HFFc6 (cell line): ENCODE measurements around the gene SMIM13. TPM values are rescaled to one million over a fixed set of nuclear protein-coding genes. Genes with fewer than 3 reads are reported as not detected.

ENCODE experiments used
- DNase-seq: peaks from one replicate; pipeline ENCODE4 v3.0.0-alpha.2; 2018
- H3K27ac Mint-ChIP-seq: 2 replicates; pipeline ENCODE4 v1.8.0; 2020; ENCODE audit warnings: mild to moderate bottlenecking, mixed read lengths
- H3K27me3 Mint-ChIP-seq: 2 replicates; pipeline ENCODE4 v1.8.0; 2021; ENCODE audit warnings: mild to moderate bottlenecking, moderate library complexity, mixed read lengths; ENCODE audit not compliant: insufficient read depth
- H3K36me3 Mint-ChIP-seq: 2 replicates; pipeline ENCODE4 v1.8.0; 2021; ENCODE audit warnings: low read depth, mixed read lengths
- H3K4me1 Mint-ChIP-seq: 2 replicates; pipeline ENCODE4 v1.8.0; 2020; ENCODE audit warnings: low read depth, mixed read lengths
- H3K4me3 Mint-ChIP-seq: 2 replicates; pipeline ENCODE4 v1.8.0; 2020; ENCODE audit warnings: mild to moderate bottlenecking, moderate library complexity, mixed read lengths
- H3K9me3 Mint-ChIP-seq: 2 replicates; pipeline ENCODE4 v1.8.0; 2020; ENCODE audit warnings: mild to moderate bottlenecking, mixed read lengths
- total RNA-seq, 6 experiments: library from RNA; stranded (reverse); fragmentation: NEBNext Ultra II Directional; extraction: Animal tissue kit (Norgen Biotek cat#: 25700); gene quantifications; 2 replicates in 1 of 6; 3 replicates in 5 of 6; pipeline ENCODE4 v1.2.3, GENCODE V29; 2021
- TF ChIP-seq, protein P1 (sequence below): fragments of 200-600 bp; sonication (generic); IDR thresholded peaks from 2 replicates; pipeline ENCODE4 v1.5.0; 2021; ENCODE audit warnings: antibody characterized with exemption, mild to moderate bottlenecking

SMIM13 gene
- total RNA-seq, 6 experiments from 2014 or later, result 11.9 to 16.5 (median 13.3) TPM

DNA sequence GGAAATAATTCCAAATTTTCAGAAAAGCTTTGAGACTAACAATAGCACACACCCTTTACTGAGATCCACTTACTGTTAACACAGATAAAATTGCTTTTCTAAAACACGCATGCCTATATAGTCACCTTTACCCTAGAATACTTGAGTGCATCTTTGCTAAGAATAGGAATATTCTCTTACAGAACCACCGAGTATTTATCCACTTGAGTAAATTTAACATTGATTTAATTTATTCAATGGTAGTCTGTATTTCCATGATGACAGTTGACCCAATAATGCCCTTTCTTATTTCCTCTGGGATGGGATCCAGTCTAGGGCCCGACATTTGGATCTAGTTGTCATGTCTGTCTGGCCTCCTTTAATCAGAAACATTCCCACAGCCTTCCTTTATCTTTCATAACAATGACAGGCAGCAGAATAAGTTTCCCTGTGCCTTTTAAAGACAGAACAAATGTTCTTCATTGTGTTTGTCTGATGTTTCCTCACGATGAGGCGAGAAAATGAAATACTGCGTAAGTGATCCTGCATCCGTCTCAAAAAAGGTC is 74.5 kb downstream of the SMIM13 start:
- no peak overlapping the region for H3K27ac Mint-ChIP-seq
- no peak for DNase-seq
- H3K4me1 Mint-ChIP-seq, result peaks cover 17% of the 10 kb centered on the region
- H3K27me3 Mint-ChIP-seq, result no peaks in the 10 kb centered on the region; the same call in 1 of the 2 replicates
- H3K36me3 Mint-ChIP-seq, result no peaks in the 10 kb centered on the region
- TF ChIP-seq, protein P1, sequence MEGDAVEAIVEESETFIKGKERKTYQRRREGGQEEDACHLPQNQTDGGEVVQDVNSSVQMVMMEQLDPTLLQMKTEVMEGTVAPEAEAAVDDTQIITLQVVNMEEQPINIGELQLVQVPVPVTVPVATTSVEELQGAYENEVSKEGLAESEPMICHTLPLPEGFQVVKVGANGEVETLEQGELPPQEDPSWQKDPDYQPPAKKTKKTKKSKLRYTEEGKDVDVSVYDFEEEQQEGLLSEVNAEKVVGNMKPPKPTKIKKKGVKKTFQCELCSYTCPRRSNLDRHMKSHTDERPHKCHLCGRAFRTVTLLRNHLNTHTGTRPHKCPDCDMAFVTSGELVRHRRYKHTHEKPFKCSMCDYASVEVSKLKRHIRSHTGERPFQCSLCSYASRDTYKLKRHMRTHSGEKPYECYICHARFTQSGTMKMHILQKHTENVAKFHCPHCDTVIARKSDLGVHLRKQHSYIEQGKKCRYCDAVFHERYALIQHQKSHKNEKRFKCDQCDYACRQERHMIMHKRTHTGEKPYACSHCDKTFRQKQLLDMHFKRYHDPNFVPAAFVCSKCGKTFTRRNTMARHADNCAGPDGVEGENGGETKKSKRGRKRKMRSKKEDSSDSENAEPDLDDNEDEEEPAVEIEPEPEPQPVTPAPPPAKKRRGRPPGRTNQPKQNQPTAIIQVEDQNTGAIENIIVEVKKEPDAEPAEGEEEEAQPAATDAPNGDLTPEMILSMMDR, result no peak
- H3K4me3 Mint-ChIP-seq, result no peak overlapping the region
- H3K9me3 Mint-ChIP-seq, result no peaks in the 10 kb centered on the region

DNA sequence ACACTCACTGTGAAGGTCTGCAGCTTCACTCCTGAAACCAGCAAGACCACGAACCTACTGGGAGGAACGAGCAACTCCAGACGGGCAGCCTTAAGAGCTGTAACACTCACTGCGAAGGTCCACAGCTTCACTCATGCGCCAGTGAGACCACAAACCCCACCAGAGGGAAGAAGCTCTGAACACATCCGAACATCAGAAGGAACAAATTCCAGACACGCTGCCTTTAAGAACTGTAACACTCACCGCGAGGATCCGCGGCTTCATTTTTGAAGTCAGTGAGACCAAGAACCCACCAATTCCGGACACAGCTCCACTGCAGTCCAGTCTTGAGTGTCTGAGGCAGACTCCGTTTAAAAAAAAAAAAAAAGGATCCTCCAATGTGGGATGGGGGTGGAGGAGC is 78.3 kb downstream of the SMIM13 start:
- no peaks in the 10 kb centered on the region; the same call in 1 of the 2 replicates for H3K27me3 Mint-ChIP-seq
- no peak for DNase-seq
- no peaks in the 10 kb centered on the region for H3K36me3 Mint-ChIP-seq
- H3K4me3 Mint-ChIP-seq, result no peak overlapping the region
- H3K4me1 Mint-ChIP-seq, result peaks cover 17% of the 10 kb centered on the region
- no peaks in the 10 kb centered on the region for H3K9me3 Mint-ChIP-seq
- TF ChIP-seq, protein P1, result no peak
- no peak overlapping the region for H3K27ac Mint-ChIP-seq

DNA sequence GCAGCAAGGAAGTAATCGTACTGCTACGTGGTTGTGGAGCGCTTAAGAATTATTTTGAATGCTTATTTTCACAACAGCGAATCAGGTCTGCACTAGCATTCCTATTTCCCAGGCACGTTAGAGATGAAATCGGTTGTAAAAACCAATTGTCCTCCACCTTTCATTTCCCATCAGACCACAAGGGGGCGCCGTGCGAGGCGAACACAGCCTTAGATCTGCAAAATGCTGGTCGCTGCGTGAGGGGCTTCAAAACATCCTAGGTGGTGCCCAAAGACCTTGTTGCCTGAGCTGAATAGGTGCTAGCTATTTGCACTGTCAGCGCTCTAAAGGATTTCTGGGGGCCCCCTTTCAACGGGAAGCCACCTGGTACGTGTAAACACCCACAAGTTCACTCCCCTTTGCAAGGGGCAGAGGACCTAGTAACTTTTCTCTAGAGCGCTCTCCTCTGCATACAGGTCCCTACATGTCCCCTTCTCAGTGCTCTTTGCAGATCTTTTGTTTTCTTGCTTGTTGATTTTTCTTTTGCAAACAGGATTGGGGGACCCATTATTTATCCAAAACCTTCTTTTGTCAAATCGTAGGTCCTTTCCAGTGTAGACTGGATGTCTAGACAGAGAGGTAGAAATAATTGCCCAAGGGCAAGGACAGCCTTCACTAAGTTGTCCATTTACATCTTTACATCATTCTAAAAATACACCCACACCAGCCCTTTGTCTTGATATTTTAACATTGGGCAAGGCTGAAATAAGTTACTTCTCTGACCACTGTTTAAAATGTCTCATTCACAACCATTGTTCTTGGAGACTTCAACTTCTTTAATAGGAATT is 79.1 kb downstream of the SMIM13 start:
- Mint-ChIP-seq H3K27me3 (no peaks in the 10 kb centered on the region; the same call in 1 of the 2 replicates), H3K27ac (no peak overlapping the region), H3K4me1 (peaks cover 17% of the 10 kb centered on the region), H3K9me3 (no peaks in the 10 kb centered on the region), H3K36me3 (no peaks in the 10 kb centered on the region), H3K4me3 (no peak overlapping the region)
- TF ChIP-seq, protein P1, result peak; percentile 96
- no peak for DNase-seq

DNA sequence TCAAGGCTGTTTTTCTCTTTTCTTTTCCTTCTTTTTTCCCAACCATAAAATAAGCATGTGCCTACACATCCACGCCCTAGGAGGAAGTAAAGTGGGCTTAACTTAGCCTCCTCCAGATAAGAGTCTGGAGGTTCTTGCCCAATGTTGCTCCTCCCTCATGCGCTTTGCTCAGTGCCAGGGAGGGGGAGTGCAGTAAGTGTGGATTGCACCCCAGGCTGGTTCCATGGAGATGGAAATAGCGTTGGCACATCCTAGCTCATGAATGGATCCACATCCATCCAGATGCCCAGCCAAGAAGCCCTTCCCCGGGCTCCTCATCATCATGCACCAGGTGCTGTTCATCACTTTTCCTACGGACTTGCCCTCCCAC is 80.6 kb downstream of the SMIM13 start:
- Mint-ChIP-seq H3K27ac (no peak overlapping the region), H3K27me3 (no peaks in the 10 kb centered on the region), H3K4me3 (no peak overlapping the region), H3K9me3 (no peaks in the 10 kb centered on the region), H3K4me1 (peaks cover 12% of the 10 kb centered on the region), H3K36me3 (no peaks in the 10 kb centered on the region)
- no peak for DNase-seq
- TF ChIP-seq, protein P1, result no peak

DNA sequence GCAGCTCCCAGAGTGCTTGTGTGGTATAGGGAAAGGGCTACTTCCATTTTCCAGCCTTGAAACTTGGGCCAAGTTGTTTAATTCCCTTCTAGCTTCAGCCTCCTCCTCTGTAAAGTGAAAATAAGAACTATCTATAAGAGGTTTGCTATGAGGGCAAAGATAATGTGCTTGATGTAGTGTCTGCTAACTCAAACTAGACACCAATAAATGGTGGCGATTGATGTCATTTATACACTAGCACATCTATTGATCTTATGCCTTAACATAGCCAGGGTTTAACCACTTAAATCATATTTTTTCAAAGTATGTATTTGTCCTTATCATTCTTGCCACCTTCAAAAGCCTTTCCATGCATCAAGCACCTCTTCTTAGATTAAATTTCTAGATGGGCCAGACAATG is 83.6 kb downstream of the SMIM13 start:
- Mint-ChIP-seq H3K9me3 (no peaks in the 10 kb centered on the region), H3K4me3 (no peak overlapping the region), H3K36me3 (peaks cover 4% of the 10 kb centered on the region; the same call in 1 of the 2 replicates), H3K4me1 (peaks cover 14% of the 10 kb centered on the region), H3K27ac (no peak overlapping the region), H3K27me3 (no peaks in the 10 kb centered on the region)
- DNase-seq, result no peak
- TF ChIP-seq, protein P1, result no peak
